GM12878 (cell line): ENCODE measurements around the gene DPP4. TPM values are rescaled to one million over a fixed set of nuclear protein-coding genes. Genes with fewer than 3 reads are reported as not detected.

Source experiments
- ATAC-seq: fragments of 200-7000 bp; cut with Tn5 transposase; 3 replicates; pipeline ENCODE4 v1.9.1; 2020; ENCODE audit warnings: mild to moderate bottlenecking, moderate library complexity
- BruUV-seq: library from RNA; stranded (reverse); fragments of 400-500 nt; replicated peaks from 2 replicates; lab custom pipeline; 2021; lab: Mats Ljungman, UMichigan
- CTCF ChIA-PET: fragments of 300-600 bp; sonication (Branson Sonifier 250); formaldehyde crosslinking; extraction: SDS; loops from one replicate; lab custom pipeline; 2021; ENCODE audit warnings: inconsistent platforms; lab: Yijun Ruan, JAX
- POLR2A ChIA-PET: fragments of 350-600 bp; formaldehyde crosslinking; extraction: SDS; loops from one replicate; lab custom pipeline; 2021; ENCODE audit warnings: inconsistent platforms; lab: Charles Lee
- RAD21 ChIA-PET: fragments of 300-600 bp; sonication (Branson Sonifier 250); formaldehyde crosslinking; loops from one replicate; lab custom pipeline; 2023; ENCODE audit warnings: antibody characterized with exemption; ENCODE audit not compliant: unreplicated experiment; lab: Charles Lee
- SMC1A ChIA-PET: fragments of 300-600 bp; sonication (Branson Sonifier 250); formaldehyde crosslinking; loops from one replicate; lab custom pipeline; 2023; ENCODE audit not compliant: unreplicated experiment, uncharacterized antibody; lab: Charles Lee
- DNase-seq: peaks from one replicate; pipeline ENCODE4 v3.0.0-alpha.2; 2011; ENCODE audit warnings: low read depth, low spot score
- FAIRE-seq: peaks from 3 replicates; lab custom pipeline; 2011; peaks lifted over from hg19 to GRCh38; lab: Jason Lieb, UNC
- H2AFZ ChIP-seq: 2 replicates; pipeline ENCODE4 v1.6.0; 2011; ENCODE audit warnings: low read depth, low read length, control low read depth; ENCODE audit not compliant: control insufficient read depth
- H3K27ac ChIP-seq: 2 replicates; pipeline ENCODE4 v1.5.1; 2011; ENCODE audit warnings: control low read depth; ENCODE audit not compliant: control insufficient read depth, insufficient read depth
- H3K27me3 ChIP-seq, 2 experiments: replicated peaks in 1 of 2; 2 replicates each; pipeline versions ENCODE4 v1.6.0 to v1.6.1; 2011; ENCODE audit warnings: low read length in 1 of 2; ENCODE audit not compliant: control insufficient read depth in 2 of 2, insufficient read depth in 2 of 2
- H3K36me3 ChIP-seq, 2 experiments: 2 replicates each; pipeline ENCODE4 v1.5.1; 2011; ENCODE audit warnings: low read length in 1 of 2; ENCODE audit not compliant: control insufficient read depth in 2 of 2, insufficient read depth in 2 of 2
- H3K4me1 ChIP-seq: 2 replicates; pipeline ENCODE4 v1.6.1; 2011; ENCODE audit warnings: mild to moderate bottlenecking, low read length, moderate library complexity, mixed read lengths; ENCODE audit not compliant: control insufficient read depth, insufficient read depth
- H3K4me2 ChIP-seq: 2 replicates; pipeline ENCODE4 v1.6.0; 2011; ENCODE audit warnings: control low read depth; ENCODE audit not compliant: control insufficient read depth, insufficient read depth
- H3K4me3 ChIP-seq: fragments of 200-600 bp; sonication (generic); 2 replicates; pipeline ENCODE4 v1.5.1; 2016
- H3K79me2 ChIP-seq: 2 replicates; pipeline ENCODE4 v1.6.0; 2011; ENCODE audit warnings: low read length; ENCODE audit not compliant: control insufficient read depth, insufficient read depth
- H3K9ac ChIP-seq: 2 replicates; pipeline ENCODE4 v1.8.0; 2011; ENCODE audit warnings: low read length, control low read depth, mixed read lengths; ENCODE audit not compliant: control insufficient read depth, insufficient read depth
- H3K9me3 ChIP-seq: replicated peaks from 3 replicates; pipeline ENCODE4 v1.5.1; 2011; ENCODE audit warnings: mild to moderate bottlenecking, low read length; ENCODE audit not compliant: control insufficient read depth, insufficient read depth
- H4K20me1 ChIP-seq: 2 replicates; pipeline ENCODE4 v1.6.0; 2011; ENCODE audit not compliant: control insufficient read depth, insufficient read depth
- FOS ChIP-seq: IDR thresholded peaks from 3 replicates; pipeline ENCODE4 v1.6.1; 2011; ENCODE audit warnings: borderline replicate concordance; ENCODE audit not compliant: insufficient read length; ENCODE audit errors: extremely low read depth
- HDAC2 ChIP-seq: fragments of 200-600 bp; sonication (generic); IDR thresholded peaks from 2 replicates; pipeline ENCODE4 v1.6.1; 2017
- HDGF ChIP-seq: fragments of 450-650 bp; IDR thresholded peaks from 2 replicates; pipeline ENCODE4 v1.6.1; 2016; ENCODE audit warnings: antibody characterized with exemption
- MYC ChIP-seq: IDR thresholded peaks from 2 replicates; pipeline ENCODE4 v1.6.1; 2011; ENCODE audit warnings: mild to moderate bottlenecking, low read length, moderate library complexity, inconsistent platforms; ENCODE audit not compliant: insufficient read depth, insufficient replicate concordance, insufficient read length, severe bottlenecking
- NKRF ChIP-seq: fragments of 450-650 bp; conservative IDR thresholded peaks from 2 replicates; pipeline ENCODE4 v1.6.1; 2017; ENCODE audit warnings: mild to moderate bottlenecking, moderate library complexity
- PML ChIP-seq: IDR thresholded peaks from 2 replicates; pipeline ENCODE4 v1.6.1; 2012; ENCODE audit warnings: low read length, inconsistent platforms
- SRF ChIP-seq, 2 experiments: IDR thresholded peaks; 2 replicates each; pipeline ENCODE4 v1.6.1; 2011; ENCODE audit warnings: low read depth in 2 of 2, low read length in 2 of 2, mild to moderate bottlenecking in 1 of 2, moderate library complexity in 1 of 2
- TAF1 ChIP-seq: IDR thresholded peaks from 2 replicates; pipeline ENCODE4 v1.6.1; 2011; ENCODE audit warnings: mild to moderate bottlenecking, low read depth, low read length, borderline replicate concordance
- ZNF274 ChIP-seq: IDR thresholded peaks from one replicate; pipeline ENCODE4 v1.8.0; 2011; ENCODE audit not compliant: insufficient read length, insufficient read depth
- WGBS: methylation state at CpG from one replicate; pipeline ENCODE4 v1.1.6; 2016; ENCODE audit warnings: low lambda C conversion rate; ENCODE audit not compliant: insufficient replicate concordance, insufficient coverage; ENCODE audit errors: missing lambda C conversion rate; 5-methylcytosine and 5-hydroxymethylcytosine counted together
- in situ Hi-C: fragments of 300-500 bp; cut with MboI; formaldehyde crosslinking; loops from 9 replicates; pipeline ENCODE4 v1.14.3; 2018; ENCODE audit warnings: mixed read lengths
- intact Hi-C: fragments of 100-400 bp; cut with micrococcal nuclease; formaldehyde crosslinking; loops from one replicate; pipeline ENCODE4 v1.14.2; 2022; ENCODE audit not compliant: unreplicated experiment
- polyA plus RNA-seq, 11 experiments: library from polyadenylated mRNA; depleted of rRNA in 4 of 11; unstranded in 6 of 11; stranded (reverse) in 5 of 11; fragments of >200 nt; fragmentation: Nextera tagmentation in 4 of 11; fragmentation: Illumina TruSeq in 1 of 11; extraction: Ambion mirVana in 4 of 11; extraction: Trizol in 1 of 11; gene quantifications; 1 replicate in 1 of 11; 2 replicates in 10 of 11; pipeline versions ENCODE4 v1.2.1 to v1.2.3, GENCODE V29; 2011 to 2016; ENCODE audit warnings: inconsistent platforms in 2 of 11, missing spikeins in 2 of 11, low read depth in 1 of 11
- total RNA-seq, 4 experiments: library from RNA; depleted of rRNA in 3 of 4; stranded (reverse); fragments of >200 nt in 3 of 4; fragmentation: Illumina TruSeq in 1 of 4; extraction: Trizol in 1 of 4; gene quantifications; 2 replicates each; pipeline versions ENCODE4 v1.2.1 to v1.2.3, GENCODE V29; 2013 to 2021
- TF ChIP-seq, protein P1 (sequence below): fragments of 450-650 bp; formaldehyde crosslinking; IDR thresholded peaks from 2 replicates; pipeline ENCODE4 v1.4.0; 2022; ENCODE audit warnings: mild to moderate bottlenecking, moderate library complexity
- TF ChIP-seq, protein P2 (sequence below): IDR thresholded peaks from 2 replicates; pipeline ENCODE4 v1.6.1; 2011; ENCODE audit warnings: low read depth, mild to moderate bottlenecking, low read length, moderate library complexity, borderline replicate concordance; ENCODE audit errors: extremely low read depth

Gene DPP4
- total and polyA plus RNA-seq, 10 of the 15 experiments (the other 5 are each of a cell fraction or from before 2014, with no cell fraction given): 4.1 to 11.4 (median 9.3) TPM

GRCh38 chr2:161983866-161984265 lies 90.1 kb downstream of the DPP4 start:
- Histone ChIP-seq H3K4me3 (no peak overlapping the region), H3K9me3 (no peaks in the 10 kb centered on the region), H3K79me2 (no peaks in the 10 kb centered on the region), H3K4me1 (no peaks in the 10 kb centered on the region), H4K20me1 (no peaks in the 10 kb centered on the region), H3K4me2 (no peak overlapping the region), H3K9ac (no peak overlapping the region), H2AFZ (no peak overlapping the region), H3K27ac (no peak overlapping the region), H3K27me3 (no peaks in the 10 kb centered on the region), H3K36me3 (no peaks in the 10 kb centered on the region)
- ChIA-PET CTCF (no interaction called here), RAD21 (no interaction called here), SMC1A (interaction anchor here (0.8 to 1.1 kb wide), 2 partner anchors 35 to 143 kb away, joined by 3 to 4 read pairs; no protein-coding TSS in a partner anchor), POLR2A (no interaction called here)
- no TSS peak for BruUV-seq
- intact Hi-C loops: no loop called here
- in situ Hi-C loops: no loop called here
- FAIRE-seq (no peak), DNase-seq (no peak), ATAC-seq (no peak)
- 81% methylated on average over 1 of the region's 1 CpG for WGBS
- no peak for TF ChIP-seq PML
- no peak for TF ChIP-seq SRF (IDR thresholded peaks at IDR 0.05; ENCODE audit: low read depth in 2 of 2, low read length in 2 of 2)
- TF ChIP-seq HDAC2: no peak
- TF ChIP-seq, protein P1, sequence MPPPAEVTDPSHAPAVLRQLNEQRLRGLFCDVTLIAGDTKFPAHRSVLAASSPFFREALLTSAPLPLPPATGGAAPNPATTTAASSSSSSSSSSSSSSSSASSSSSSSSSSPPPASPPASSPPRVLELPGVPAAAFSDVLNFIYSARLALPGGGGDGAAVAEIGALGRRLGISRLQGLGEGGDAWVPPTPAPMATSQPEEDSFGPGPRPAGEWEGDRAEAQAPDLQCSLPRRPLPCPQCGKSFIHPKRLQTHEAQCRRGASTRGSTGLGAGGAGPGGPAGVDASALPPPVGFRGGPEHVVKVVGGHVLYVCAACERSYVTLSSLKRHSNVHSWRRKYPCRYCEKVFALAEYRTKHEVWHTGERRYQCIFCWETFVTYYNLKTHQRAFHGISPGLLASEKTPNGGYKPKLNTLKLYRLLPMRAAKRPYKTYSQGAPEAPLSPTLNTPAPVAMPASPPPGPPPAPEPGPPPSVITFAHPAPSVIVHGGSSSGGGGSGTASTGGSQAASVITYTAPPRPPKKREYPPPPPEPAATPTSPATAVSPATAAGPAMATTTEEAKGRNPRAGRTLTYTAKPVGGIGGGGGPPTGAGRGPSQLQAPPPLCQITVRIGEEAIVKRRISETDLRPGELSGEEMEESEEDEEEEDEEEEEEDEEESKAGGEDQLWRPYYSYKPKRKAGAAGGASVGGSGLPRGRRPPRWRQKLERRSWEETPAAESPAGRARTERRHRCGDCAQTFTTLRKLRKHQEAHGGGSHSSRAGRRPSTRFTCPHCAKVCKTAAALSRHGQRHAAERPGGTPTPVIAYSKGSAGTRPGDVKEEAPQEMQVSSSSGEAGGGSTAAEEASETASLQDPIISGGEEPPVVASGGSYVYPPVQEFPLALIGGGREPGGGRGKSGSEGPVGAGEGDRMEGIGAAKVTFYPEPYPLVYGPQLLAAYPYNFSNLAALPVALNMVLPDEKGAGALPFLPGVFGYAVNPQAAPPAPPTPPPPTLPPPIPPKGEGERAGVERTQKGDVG (CRISPR knock-in tag): no peak
- no peak for TF ChIP-seq MYC
- TF ChIP-seq, protein P2, sequence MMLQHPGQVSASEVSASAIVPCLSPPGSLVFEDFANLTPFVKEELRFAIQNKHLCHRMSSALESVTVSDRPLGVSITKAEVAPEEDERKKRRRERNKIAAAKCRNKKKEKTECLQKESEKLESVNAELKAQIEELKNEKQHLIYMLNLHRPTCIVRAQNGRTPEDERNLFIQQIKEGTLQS: no peak
- no peak for TF ChIP-seq TAF1
- no peak for TF ChIP-seq ZNF274
- no peak for TF ChIP-seq NKRF
- no peak for TF ChIP-seq HDGF
- TF ChIP-seq FOS: no peak
